Keratinocyte (primary cell): ENCODE data around the gene TMEM135.

Experiments used
- EZH2 ChIP-seq: IDR thresholded peaks from one replicate; pipeline ENCODE4 v1.6.1; 2012; ENCODE audit warnings: inconsistent platforms, mild to moderate bottlenecking, low read length, moderate library complexity
- TF ChIP-seq, protein P1 (sequence below), 3 experiments: IDR thresholded peaks in 1 of 3; conservative IDR thresholded peaks in 1 of 3; optimal IDR thresholded peaks in 1 of 3; 2 replicates in 2 of 3; 3 replicates in 1 of 3; pipeline versions ENCODE3 to v1.5.1; 2011; ENCODE audit warnings: low read length in 3 of 3, mild to moderate bottlenecking in 3 of 3, moderate library complexity in 2 of 3, control low read depth in 1 of 3, inconsistent platforms in 1 of 3; ENCODE audit not compliant: insufficient read depth in 2 of 3; ENCODE audit errors: extremely low read depth in 1 of 3

DNA sequence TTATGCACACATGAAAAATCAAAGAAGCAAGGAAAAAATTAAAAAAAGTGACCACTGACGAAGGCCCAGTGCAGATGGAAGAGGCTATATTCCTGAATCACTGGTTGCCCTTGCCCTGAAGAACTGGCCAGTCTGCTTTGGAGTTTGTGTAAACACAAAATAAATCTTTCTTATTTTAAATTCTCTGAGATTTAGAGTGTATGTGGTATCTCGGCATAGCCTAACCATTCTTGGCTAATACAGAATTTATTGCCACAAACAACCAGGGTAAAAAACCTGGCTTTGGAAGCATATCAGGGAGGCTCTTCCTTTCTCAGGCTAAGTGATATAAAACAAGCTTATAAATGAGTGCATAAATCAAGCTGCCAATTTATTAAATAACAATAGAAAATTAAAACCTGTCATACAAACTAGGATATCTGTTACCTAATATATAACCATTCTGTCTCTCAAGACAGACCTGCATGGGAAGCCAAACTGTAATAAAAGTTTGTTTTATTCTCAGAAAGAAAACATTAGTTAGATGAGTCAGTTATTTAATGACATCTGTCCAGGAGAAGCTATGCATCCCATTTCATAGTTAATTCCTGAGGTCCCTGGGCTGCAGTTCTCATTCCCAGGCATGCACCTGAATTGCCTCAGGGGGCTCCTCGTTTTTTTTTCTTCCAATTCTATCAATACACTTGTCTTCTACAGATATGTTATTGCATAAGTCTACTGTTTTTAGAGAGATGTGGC, 6.1 kb upstream of the TMEM135 start:
- TF ChIP-seq, protein P1, sequence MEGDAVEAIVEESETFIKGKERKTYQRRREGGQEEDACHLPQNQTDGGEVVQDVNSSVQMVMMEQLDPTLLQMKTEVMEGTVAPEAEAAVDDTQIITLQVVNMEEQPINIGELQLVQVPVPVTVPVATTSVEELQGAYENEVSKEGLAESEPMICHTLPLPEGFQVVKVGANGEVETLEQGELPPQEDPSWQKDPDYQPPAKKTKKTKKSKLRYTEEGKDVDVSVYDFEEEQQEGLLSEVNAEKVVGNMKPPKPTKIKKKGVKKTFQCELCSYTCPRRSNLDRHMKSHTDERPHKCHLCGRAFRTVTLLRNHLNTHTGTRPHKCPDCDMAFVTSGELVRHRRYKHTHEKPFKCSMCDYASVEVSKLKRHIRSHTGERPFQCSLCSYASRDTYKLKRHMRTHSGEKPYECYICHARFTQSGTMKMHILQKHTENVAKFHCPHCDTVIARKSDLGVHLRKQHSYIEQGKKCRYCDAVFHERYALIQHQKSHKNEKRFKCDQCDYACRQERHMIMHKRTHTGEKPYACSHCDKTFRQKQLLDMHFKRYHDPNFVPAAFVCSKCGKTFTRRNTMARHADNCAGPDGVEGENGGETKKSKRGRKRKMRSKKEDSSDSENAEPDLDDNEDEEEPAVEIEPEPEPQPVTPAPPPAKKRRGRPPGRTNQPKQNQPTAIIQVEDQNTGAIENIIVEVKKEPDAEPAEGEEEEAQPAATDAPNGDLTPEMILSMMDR (optimal IDR thresholded peaks at IDR 0.05 in 1 of 3, IDR thresholded peaks at IDR 0.05 in 1 of 3, conservative IDR thresholded peaks at IDR 0.05 in 1 of 3; ENCODE audit: extremely low read depth in 1 of 3, insufficient read depth in 2 of 3, low read length in 3 of 3) = no peak
- TF ChIP-seq EZH2 = no peak
